Measurements from ENCODE around the gene GAPT.

Gene GAPT

DNA sequence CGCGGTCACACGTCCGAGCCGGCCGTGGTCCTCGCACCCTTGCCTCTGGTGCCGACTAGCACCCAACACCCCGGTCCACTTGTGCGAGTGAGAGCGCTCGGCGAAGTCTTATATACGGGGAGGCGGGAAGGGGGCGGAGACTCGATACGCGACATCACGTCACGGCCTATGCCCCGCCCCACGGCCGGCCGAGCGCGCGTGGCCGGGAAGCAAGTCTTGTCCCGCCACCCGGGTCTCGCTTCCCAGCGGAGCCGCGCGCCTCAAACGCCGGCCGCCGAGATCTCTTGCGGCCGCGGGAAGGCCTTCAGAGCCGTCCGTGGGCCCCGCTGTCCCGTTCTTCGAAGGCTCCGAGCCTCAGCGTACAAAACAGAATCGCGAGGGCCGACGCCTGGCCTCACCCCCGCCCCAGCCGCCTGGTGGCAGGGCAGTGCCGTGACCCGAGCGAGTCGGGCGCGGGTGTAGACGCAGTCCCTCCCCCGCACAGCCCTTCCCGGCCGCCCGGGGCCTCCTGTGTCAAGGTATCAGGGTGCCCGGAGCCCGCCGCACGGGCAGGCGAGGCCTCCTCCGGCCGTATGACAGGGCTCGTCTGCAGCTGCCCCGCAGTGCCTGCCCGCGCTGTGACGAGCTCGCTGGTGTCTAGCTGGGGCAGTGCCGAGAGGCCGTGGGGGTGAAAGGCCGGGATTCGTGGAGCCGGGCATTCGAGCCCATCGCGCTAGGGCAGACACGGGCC is 31.1 kb upstream of the GAPT start, which contains the start of gene PLK2 (continued):
- no peak for TF ChIP-seq ZNF23 (tag by site-specific recombination; IDR thresholded peaks at IDR 0.05; ENCODE audit: borderline replicate concordance)
- TF ChIP-seq ZNF274 (IDR thresholded peaks at IDR 0.05; ENCODE audit: low read length): no peak
- no peak for TF ChIP-seq ZNF274 (tag by site-specific recombination; IDR thresholded peaks at IDR 0.05; ENCODE audit: borderline replicate concordance)
- TF ChIP-seq ZNF221 (tag by site-specific recombination; IDR thresholded peaks at IDR 0.05; ENCODE audit: borderline replicate concordance): no peak
- no peak for TF ChIP-seq ZNF280D (tag by site-specific recombination; IDR thresholded peaks at IDR 0.05)
- TF ChIP-seq ZSCAN23 (tag by site-specific recombination; IDR thresholded peaks at IDR 0.05): no peak
- no peak for TF ChIP-seq ZNF133 (tag by site-specific recombination; IDR thresholded peaks at IDR 0.05)
- peak; percentile 84 for TF ChIP-seq GLIS2 (tag by site-specific recombination; IDR thresholded peaks at IDR 0.05)
- peak; percentile 65; the same call in 1 of the 2 replicates for TF ChIP-seq SP7 (tag by site-specific recombination; IDR thresholded peaks at IDR 0.05)
- no peak for TF ChIP-seq ZSCAN4 (tag by site-specific recombination; IDR thresholded peaks at IDR 0.05)
- no peak for TF ChIP-seq ZNF138 (tag by site-specific recombination; IDR thresholded peaks at IDR 0.05; ENCODE audit: borderline replicate concordance)
- no peak for TF ChIP-seq ZNF707 (tag by site-specific recombination; IDR thresholded peaks at IDR 0.05)
- no peak for TF ChIP-seq ZNF580 (tag by site-specific recombination; IDR thresholded peaks at IDR 0.05)
- TF ChIP-seq ZNF114 (tag by site-specific recombination; IDR thresholded peaks at IDR 0.05): no peak
- TF ChIP-seq ZNF223 (tag by site-specific recombination; IDR thresholded peaks at IDR 0.05): peak; percentile 58; the same call in 1 of the 2 replicates
- no peak for TF ChIP-seq ZBTB1 (tag by site-specific recombination; IDR thresholded peaks at IDR 0.05)
- TF ChIP-seq ZNF837 (tag by site-specific recombination; IDR thresholded peaks at IDR 0.05): no peak
- TF ChIP-seq ZNF19 (tag by site-specific recombination; IDR thresholded peaks at IDR 0.05; ENCODE audit: low read depth): no peak
- no peak for TF ChIP-seq ZNF530 (tag by site-specific recombination; IDR thresholded peaks at IDR 0.05; ENCODE audit: low read depth)
- peak; percentile 56; the same call in 1 of the 2 replicates for TF ChIP-seq ZFP69B (tag by site-specific recombination; IDR thresholded peaks at IDR 0.05)
- TF ChIP-seq BCL11A (tag by site-specific recombination; IDR thresholded peaks at IDR 0.05; ENCODE audit: low read depth): no peak
- no peak; the same call in 1 of the 2 replicates for TF ChIP-seq ZNF24 (tag by site-specific recombination; IDR thresholded peaks at IDR 0.05)
- TF ChIP-seq ZNF121 (tag by site-specific recombination; IDR thresholded peaks at IDR 0.05): peak; percentile 91; the same call in 1 of the 2 replicates
- TF ChIP-seq, protein P1, sequence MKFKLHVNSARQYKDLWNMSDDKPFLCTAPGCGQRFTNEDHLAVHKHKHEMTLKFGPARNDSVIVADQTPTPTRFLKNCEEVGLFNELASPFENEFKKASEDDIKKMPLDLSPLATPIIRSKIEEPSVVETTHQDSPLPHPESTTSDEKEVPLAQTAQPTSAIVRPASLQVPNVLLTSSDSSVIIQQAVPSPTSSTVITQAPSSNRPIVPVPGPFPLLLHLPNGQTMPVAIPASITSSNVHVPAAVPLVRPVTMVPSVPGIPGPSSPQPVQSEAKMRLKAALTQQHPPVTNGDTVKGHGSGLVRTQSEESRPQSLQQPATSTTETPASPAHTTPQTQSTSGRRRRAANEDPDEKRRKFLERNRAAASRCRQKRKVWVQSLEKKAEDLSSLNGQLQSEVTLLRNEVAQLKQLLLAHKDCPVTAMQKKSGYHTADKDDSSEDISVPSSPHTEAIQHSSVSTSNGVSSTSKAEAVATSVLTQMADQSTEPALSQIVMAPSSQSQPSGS (tag by site-specific recombination; IDR thresholded peaks at IDR 0.05; ENCODE audit: low read depth): no peak
- TF ChIP-seq HIC1 (tag by site-specific recombination; IDR thresholded peaks at IDR 0.05): peak; percentile 93
- TF ChIP-seq, protein P2, sequence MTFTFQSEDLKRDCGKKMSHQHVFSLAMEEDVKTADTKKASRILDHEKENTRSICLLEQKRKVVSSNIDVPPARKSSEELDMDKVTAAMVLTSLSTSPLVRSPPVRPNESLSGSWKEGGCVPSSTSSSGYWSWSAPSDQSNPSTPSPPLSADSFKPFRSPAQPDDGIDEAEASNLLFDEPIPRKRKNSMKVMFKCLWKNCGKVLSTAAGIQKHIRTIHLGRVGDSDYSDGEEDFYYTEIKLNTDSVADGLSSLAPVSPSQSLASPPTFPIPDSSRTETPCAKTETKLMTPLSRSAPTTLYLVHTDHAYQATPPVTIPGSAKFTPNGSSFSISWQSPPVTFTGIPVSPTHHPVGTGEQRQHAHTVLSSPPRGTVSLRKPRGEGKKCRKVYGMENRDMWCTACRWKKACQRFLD (tag by site-specific recombination; IDR thresholded peaks at IDR 0.05): no peak
- no peak for TF ChIP-seq REST (tag by site-specific recombination; IDR thresholded peaks at IDR 0.05)

Measured in HEK293 (cell line).